NCI-H1436 treated with DMSO at 0.1 percent for 48 hours (cell line): ENCODE results near the gene CMYA5.
"Not testable (repeated sequence)": the region's sequence is repeated elsewhere in the genome, so short reads cannot be mapped to it uniquely, and the experiment has no call there.

ENCODE experiments used
- DNase-seq: peaks from one replicate; lab custom pipeline; 2025; lab: John Stamatoyannopoulos, UW

The CMYA5 gene

DNA sequence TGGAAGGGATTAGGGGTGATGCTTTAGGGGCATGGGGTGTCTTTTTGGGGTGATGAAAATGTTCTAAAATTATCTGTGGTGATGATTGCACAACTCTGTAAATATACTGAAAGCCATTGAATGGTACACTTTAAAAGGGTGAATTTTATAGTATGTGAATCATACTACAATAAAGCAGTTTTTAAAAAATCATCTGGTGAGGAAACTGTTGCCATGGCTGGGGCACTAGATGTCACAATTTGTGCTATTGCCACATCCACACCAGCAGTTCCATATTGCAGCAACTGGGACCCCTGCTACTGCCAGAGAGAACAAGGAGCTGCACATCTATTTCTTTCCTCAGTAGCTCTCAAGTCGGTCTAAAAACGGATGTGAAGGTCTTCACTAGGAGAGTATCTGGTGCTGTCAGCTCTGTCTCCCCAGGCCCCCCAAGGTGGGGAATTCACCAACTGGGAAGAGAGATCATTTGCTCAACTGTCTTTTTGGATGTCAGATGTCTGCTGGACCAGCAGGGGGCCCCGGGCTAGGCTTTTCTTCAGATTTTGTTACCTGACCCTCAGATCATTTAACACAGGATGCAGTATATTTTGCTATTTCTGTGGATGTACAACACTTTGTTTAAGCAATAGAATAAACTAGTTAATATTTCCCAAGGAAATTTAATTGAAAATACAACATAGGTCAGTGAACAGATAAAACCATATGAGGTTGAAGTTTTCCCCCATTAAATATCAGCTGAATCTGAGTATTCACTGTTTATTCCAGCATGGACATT, 13.2 kb downstream of the CMYA5 start:
- DNase-seq = no peak

DNA sequence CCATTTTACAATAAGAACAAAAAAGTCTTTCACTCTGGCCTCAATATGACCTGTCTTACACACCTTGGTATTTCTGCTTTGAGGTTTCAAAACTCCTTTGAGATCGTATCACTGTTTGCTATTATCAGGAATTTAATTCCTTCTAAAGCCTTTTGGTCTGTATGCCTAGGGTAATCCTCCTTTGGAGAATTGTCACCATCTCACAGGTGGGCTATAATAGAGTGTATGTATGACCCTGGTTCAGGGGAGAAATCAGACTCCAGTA, 13.7 kb downstream of the CMYA5 start:
- DNase-seq = no peak

- no peak for DNase-seq
Measured at GRCh38 chr5:79704553-79704952, 14.9 kb downstream of the CMYA5 start.

DNA sequence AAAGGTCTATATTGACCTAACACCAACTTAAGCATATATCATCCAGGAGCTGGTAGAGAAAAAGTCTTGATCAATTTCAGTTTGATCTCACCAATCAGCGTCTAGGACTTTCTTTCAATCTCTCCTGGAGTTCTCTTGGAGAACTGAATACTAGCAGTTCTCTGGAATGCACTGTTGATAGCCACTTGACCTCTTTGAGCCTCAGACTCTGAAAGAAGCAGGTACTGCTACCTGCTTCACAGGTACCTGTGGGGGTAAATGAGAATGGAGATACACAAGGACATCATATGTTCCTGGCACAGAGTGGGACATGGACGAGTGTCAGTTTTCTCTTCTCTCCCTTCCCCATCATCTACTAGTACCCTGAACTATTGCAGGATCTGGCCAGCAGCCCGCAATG, 16.0 kb downstream of the CMYA5 start:
- no peak for DNase-seq

DNA sequence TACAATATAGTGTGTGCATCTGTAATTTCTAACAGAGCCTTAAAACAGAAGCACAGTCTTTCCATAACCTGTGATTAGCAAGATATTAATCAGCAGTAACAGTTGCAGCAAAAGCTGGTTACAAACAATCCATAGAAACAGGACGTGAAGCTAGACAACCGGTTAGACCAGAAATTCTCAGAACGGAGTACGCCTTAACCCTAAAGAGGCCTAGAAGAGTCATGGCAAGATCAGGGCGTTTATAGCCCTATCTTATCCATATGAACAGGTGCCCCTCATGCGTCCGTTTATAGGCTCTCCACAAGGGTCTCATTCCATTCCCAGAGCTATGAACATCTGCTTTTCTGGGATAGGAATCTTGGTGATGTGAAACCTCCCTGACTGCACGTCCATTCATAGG, 16.7 kb downstream of the CMYA5 start:
- not testable (repeated sequence) for DNase-seq

DNA sequence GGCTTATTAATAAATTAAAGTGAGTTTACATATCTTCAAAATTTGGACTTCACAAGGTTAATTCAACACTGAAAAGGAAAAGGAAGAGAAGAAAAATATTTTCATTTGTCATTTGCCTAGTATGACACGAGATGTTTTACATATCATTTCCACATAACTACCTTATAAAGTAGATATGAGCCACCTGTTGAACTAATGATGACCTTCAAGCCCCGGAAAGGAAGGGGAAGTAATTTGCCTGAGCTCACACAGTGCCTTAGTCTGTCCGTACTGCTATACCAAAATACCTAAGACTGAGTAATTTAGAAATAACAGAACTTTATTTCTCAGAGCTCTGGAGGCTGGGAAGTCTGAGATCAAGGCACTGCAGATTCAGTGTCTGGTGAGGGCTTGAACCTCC, 17.9 kb downstream of the CMYA5 start:
- DNase-seq = no peak

DNA sequence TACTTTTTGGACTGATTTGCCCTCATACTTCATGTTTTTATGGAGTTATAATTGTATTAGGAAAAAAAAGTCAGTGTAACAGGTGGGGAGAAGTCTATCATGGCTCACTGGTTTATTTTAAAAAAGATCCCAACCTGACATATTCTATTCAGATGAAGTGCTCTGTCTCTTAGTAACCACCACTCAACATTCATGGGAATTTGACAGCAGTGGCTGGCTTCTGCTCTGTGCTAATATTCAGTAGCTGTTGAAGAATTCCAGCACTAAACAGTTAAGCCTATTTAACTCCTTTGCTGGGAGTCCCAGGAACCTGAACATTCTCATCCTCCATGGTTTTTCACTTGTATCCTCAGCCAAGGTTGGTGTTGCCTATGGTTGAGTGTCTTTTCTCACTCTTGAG, 23.1 kb downstream of the CMYA5 start:
- no peak for DNase-seq

GRCh38 chr5:79713727-79714126, 24.1 kb downstream of the CMYA5 start:
- DNase-seq = no peak

- no peak for DNase-seq
Measured at GRCh38 chr5:79716839-79717238, 27.2 kb downstream of the CMYA5 start.

- no peak for DNase-seq
Measured at GRCh38 chr5:79720096-79720495, 30.5 kb downstream of the CMYA5 start.

GRCh38 chr5:79727451-79728355, 38.1 kb downstream of the CMYA5 start:
- no peak for DNase-seq

GRCh38 chr5:79728396-79728795, 38.8 kb downstream of the CMYA5 start:
- no peak for DNase-seq

- DNase-seq = no peak
Measured at GRCh38 chr5:79729679-79730078, 40.0 kb downstream of the CMYA5 start.

DNA sequence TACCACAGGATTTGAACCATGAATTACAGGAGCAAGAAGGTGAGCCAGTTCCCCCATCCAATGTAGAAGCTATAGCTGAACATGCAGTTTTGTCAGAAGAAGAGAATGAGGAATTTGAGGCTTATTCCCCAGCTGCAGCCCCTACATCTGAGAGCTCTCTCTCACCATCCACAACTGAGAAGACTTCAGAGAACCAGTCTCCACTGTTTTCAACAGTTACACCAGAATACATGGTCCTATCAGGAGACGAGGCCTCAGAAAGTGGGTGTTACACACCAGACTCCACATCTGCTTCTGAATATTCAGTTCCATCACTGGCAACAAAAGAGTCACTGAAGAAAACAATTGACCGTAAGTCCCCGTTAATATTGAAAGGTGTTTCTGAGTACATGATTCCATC, 40.9 kb downstream of the CMYA5 start:
- DNase-seq = no peak

- no peak for DNase-seq
Measured at GRCh38 chr5:79731775-79732174, 42.1 kb downstream of the CMYA5 start.

- DNase-seq = no peak
Measured at GRCh38 chr5:79736528-79737514, 47.2 kb downstream of the CMYA5 start.

DNA sequence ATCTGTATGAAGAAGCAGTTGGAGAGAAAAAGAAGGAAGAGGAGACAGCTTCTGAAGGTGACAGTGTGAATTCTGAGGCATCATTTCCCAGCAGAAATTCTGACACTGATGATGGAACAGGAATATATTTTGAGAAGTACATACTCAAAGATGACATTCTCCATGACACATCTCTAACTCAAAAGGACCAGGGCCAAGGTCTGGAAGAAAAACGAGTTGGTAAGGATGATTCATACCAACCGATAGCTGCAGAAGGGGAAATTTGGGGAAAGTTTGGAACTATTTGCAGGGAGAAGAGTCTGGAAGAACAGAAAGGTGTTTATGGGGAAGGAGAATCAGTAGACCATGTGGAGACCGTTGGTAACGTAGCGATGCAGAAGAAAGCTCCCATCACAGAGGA, 48.7 kb downstream of the CMYA5 start:
- no peak for DNase-seq

GRCh38 chr5:79742549-79743136, 53.0 kb downstream of the CMYA5 start:
- no peak for DNase-seq

DNA sequence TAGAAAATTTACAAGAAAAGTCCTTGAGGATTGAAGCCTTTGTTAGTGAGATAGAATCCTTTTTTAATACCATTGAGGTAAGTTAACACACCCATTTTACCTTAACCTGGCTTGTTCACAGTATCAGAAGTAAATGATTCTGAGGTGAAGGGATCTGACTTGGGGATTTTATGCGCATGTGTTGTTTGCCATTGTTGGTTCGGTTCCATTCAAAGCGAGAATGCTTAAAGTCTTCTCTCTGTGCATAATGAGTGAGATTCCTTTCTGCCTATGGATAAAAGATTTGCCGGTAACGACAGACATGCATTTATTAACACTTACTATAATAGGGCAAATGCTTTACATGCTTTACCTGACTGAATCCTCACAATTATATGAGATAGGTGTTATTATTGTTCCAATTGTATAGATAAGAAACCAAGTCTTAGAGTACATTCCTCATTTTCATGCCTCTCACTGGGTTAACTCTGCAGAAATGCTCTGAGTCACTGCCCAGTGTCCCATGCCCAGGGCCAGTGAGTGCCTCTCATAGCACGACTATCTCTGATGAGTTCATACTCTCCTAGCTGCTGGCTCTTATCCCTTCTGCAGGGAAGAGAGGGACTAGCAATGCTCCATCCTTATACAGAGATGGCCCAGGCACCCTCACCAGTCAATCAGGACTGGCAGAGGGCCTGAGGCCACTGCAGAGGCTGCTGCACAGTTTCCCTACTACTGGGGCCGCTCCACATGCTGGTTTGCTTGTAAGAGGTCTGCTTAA, 54.4 kb downstream of the CMYA5 start:
- no peak for DNase-seq

- DNase-seq = no peak
Measured at GRCh38 chr5:79745255-79745654, 55.6 kb downstream of the CMYA5 start.
